Natural killer cell treated with Interleukin-12 subunit alpha and Interleukin-12 subunit beta and Interleukin-15 and Interleukin-18, amount 100 ng/mL, for 72 hours (primary cell): Measurements from ENCODE around the gene UMPS. TPM values are rescaled to one million over a fixed set of nuclear protein-coding genes. Genes with fewer than 3 reads are reported as not detected.
"Not testable (repeated sequence)": the region's sequence is repeated elsewhere in the genome, so short reads cannot be mapped to it uniquely, and the experiment has no call there.

Source experiments
- ATAC-seq, 2 donors: fragments of 150-1000 bp; cut with Tn5 transposase in 1 of 2; sonication (Bioruptor Pico), chemical (Tn5 transposase) in 1 of 2; 2 replicates each; pipeline ENCODE4 v1.10.0; 2021
- DNase-seq: peaks from one replicate; pipeline ENCODE4 v3.0.0; 2022; ENCODE audit warnings: low spot score
- H3K27ac Mint-ChIP-seq, 2 donors: 1 replicate in 1 of 2; 2 replicates in 1 of 2; pipeline ENCODE4 v1.8.0; 2022; ENCODE audit warnings: mixed read lengths in 2 of 2, mild to moderate bottlenecking in 1 of 2, moderate library complexity in 1 of 2
- H3K27me3 Mint-ChIP-seq, 2 donors: 1 replicate in 1 of 2; 2 replicates in 1 of 2; pipeline ENCODE4 v1.8.0; 2022; ENCODE audit warnings: mixed read lengths in 2 of 2
- H3K36me3 Mint-ChIP-seq: one replicate; pipeline ENCODE4 v1.8.0; 2022; ENCODE audit warnings: mixed read lengths
- H3K4me1 Mint-ChIP-seq, 2 donors: 1 replicate in 1 of 2; 2 replicates in 1 of 2; pipeline ENCODE4 v1.8.0; 2022; ENCODE audit warnings: low read depth in 2 of 2, mixed read lengths in 2 of 2, mild to moderate bottlenecking in 1 of 2
- H3K4me3 Mint-ChIP-seq: one replicate; pipeline ENCODE4 v1.8.0; 2022; ENCODE audit warnings: mixed read lengths
- H3K9me3 Mint-ChIP-seq: 2 replicates; pipeline ENCODE4 v1.8.0; 2022; ENCODE audit warnings: mixed read lengths
- total RNA-seq, 2 donors: library from RNA; stranded (reverse); gene quantifications; one replicate each; pipeline ENCODE4 v1.2.3, GENCODE V29; 2022

Gene UMPS
- total RNA-seq, 2 donors from 2014 or later = 42.0 to 56.7 TPM

- H3K27ac Mint-ChIP-seq, H3K4me3 Mint-ChIP-seq, H3K36me3 Mint-ChIP-seq, ATAC-seq, H3K9me3 Mint-ChIP-seq, H3K27me3 Mint-ChIP-seq, DNase-seq: not testable (repeated sequence)
- peaks cover 20 to 32% of the 10 kb centered on the region in 2 donors for H3K4me1 Mint-ChIP-seq
Measured at GRCh38 chr3:124782377-124782712, 52.1 kb downstream of the UMPS start.

GRCh38 chr3:124783696-124784095 is 53.4 kb downstream of the UMPS start:
- no peak overlapping the region for H3K27ac Mint-ChIP-seq
- H3K27me3 Mint-ChIP-seq = peaks cover 3 to 8% of the 10 kb centered on the region in 2 donors
- no peak for ATAC-seq
- DNase-seq = no peak
- H3K4me3 Mint-ChIP-seq = no peak overlapping the region
- H3K4me1 Mint-ChIP-seq = peaks cover 20 to 32% of the 10 kb centered on the region in 2 donors
- H3K9me3 Mint-ChIP-seq = no peaks in the 10 kb centered on the region
- H3K36me3 Mint-ChIP-seq = no peaks in the 10 kb centered on the region

GRCh38 chr3:124784686-124785382 is 54.6 kb downstream of the UMPS start:
- Mint-ChIP-seq H3K36me3 (no peaks in the 10 kb centered on the region), H3K27me3 (peaks cover 0 to 8% of the 10 kb centered on the region in 2 donors), H3K4me1 (peaks cover 20 to 32% of the 10 kb centered on the region in 2 donors), H3K9me3 (no peaks in the 10 kb centered on the region), H3K27ac (peak overlapping the region; percentile 20 to 27), H3K4me3 (peak overlapping the region; percentile 70)
- DNase-seq (no peak), ATAC-seq (peak; percentile 71 to 80)

GRCh38 chr3:124785973-124786372 is 55.7 kb downstream of the UMPS start:
- DNase-seq (no peak), ATAC-seq (no peak)
- H3K36me3 Mint-ChIP-seq = no peaks in the 10 kb centered on the region
- H3K27ac Mint-ChIP-seq = no peak overlapping the region
- peaks cover 0 to 6% of the 10 kb centered on the region in 2 donors for H3K27me3 Mint-ChIP-seq
- H3K4me3 Mint-ChIP-seq = no peak overlapping the region
- peaks cover 20 to 25% of the 10 kb centered on the region in 2 donors for H3K4me1 Mint-ChIP-seq
- H3K9me3 Mint-ChIP-seq = no peaks in the 10 kb centered on the region

GRCh38 chr3:124786511-124787241 is 56.4 kb downstream of the UMPS start:
- peaks cover 4 to 6% of the 10 kb centered on the region in 2 donors for H3K27me3 Mint-ChIP-seq
- no peak overlapping the region for H3K27ac Mint-ChIP-seq
- DNase-seq (no peak), ATAC-seq (no peak)
- H3K36me3 Mint-ChIP-seq = no peaks in the 10 kb centered on the region
- no peaks in the 10 kb centered on the region for H3K9me3 Mint-ChIP-seq
- H3K4me1 Mint-ChIP-seq = peaks cover 20 to 26% of the 10 kb centered on the region in 2 donors
- no peak overlapping the region for H3K4me3 Mint-ChIP-seq

- H3K4me1 Mint-ChIP-seq = peaks cover 20 to 22% of the 10 kb centered on the region in 2 donors
- no peak overlapping the region for H3K27ac Mint-ChIP-seq
- peaks cover 6 to 8% of the 10 kb centered on the region in 2 donors for H3K27me3 Mint-ChIP-seq
- no peaks in the 10 kb centered on the region for H3K9me3 Mint-ChIP-seq
- no peak overlapping the region for H3K4me3 Mint-ChIP-seq
- ATAC-seq (no peak), DNase-seq (no peak)
- no peaks in the 10 kb centered on the region for H3K36me3 Mint-ChIP-seq
Measured at GRCh38 chr3:124787476-124788195, 57.4 kb downstream of the UMPS start.

- H3K4me1 Mint-ChIP-seq = peaks cover 20 to 22% of the 10 kb centered on the region in 2 donors
- H3K27ac Mint-ChIP-seq = no peak overlapping the region
- DNase-seq (no peak), ATAC-seq (no peak)
- no peaks in the 10 kb centered on the region for H3K9me3 Mint-ChIP-seq
- H3K27me3 Mint-ChIP-seq = peaks cover 6 to 8% of the 10 kb centered on the region in 2 donors
- H3K4me3 Mint-ChIP-seq = no peak overlapping the region
- H3K36me3 Mint-ChIP-seq = no peaks in the 10 kb centered on the region
Measured at GRCh38 chr3:124788254-124788745, 58.0 kb downstream of the UMPS start.

- H3K36me3 Mint-ChIP-seq, ATAC-seq: not testable (repeated sequence)
- peaks cover 19 to 21% of the 10 kb centered on the region in 2 donors for H3K4me1 Mint-ChIP-seq
Measured at GRCh38 chr3:124789103-124789502, 58.9 kb downstream of the UMPS start.

GRCh38 chr3:124791142-124791541 is 60.9 kb downstream of the UMPS start:
- Mint-ChIP-seq H3K36me3 (no peaks in the 10 kb centered on the region), H3K9me3 (no peaks in the 10 kb centered on the region), H3K4me3 (no peak overlapping the region), H3K4me1 (peaks cover 0 to 8% of the 10 kb centered on the region in 2 donors), H3K27ac (no peak overlapping the region), H3K27me3 (peaks cover 3 to 8% of the 10 kb centered on the region in 2 donors)
- no peak for DNase-seq
- ATAC-seq = peak in 1 of 2 donors; percentile 48

More at GRCh38 chr3:124789103-124789502, 58.9 kb downstream of the UMPS start:
- H3K27ac Mint-ChIP-seq, H3K27me3 Mint-ChIP-seq, DNase-seq, H3K4me3 Mint-ChIP-seq, H3K9me3 Mint-ChIP-seq: not testable (repeated sequence)

- Mint-ChIP-seq H3K27ac (no peak overlapping the region), H3K4me3 (no peak overlapping the region), H3K36me3 (no peaks in the 10 kb centered on the region), H3K27me3 (peaks cover 3 to 8% of the 10 kb centered on the region in 2 donors), H3K4me1 (peaks cover 0 to 8% of the 10 kb centered on the region in 2 donors), H3K9me3 (no peaks in the 10 kb centered on the region)
- DNase-seq (no peak), ATAC-seq (peak in 1 of 2 donors; percentile 40)
Measured at GRCh38 chr3:124791639-124792151, 61.4 kb downstream of the UMPS start.

- no peak overlapping the region for H3K4me3 Mint-ChIP-seq
- DNase-seq = no peak
- peaks cover 3 to 8% of the 10 kb centered on the region in 2 donors for H3K27me3 Mint-ChIP-seq
- H3K9me3 Mint-ChIP-seq = no peaks in the 10 kb centered on the region
- peaks cover 0 to 8% of the 10 kb centered on the region in 2 donors for H3K4me1 Mint-ChIP-seq
- H3K36me3 Mint-ChIP-seq = no peaks in the 10 kb centered on the region
- H3K27ac Mint-ChIP-seq = no peak overlapping the region
- ATAC-seq = no peak
Measured at GRCh38 chr3:124792341-124793040, 62.2 kb downstream of the UMPS start.

- H3K4me1 Mint-ChIP-seq = peaks cover 0 to 8% of the 10 kb centered on the region in 2 donors
- H3K27me3 Mint-ChIP-seq = peaks cover 3 to 8% of the 10 kb centered on the region in 2 donors
- ATAC-seq = no peak
- no peaks in the 10 kb centered on the region for H3K9me3 Mint-ChIP-seq
- H3K27ac Mint-ChIP-seq = no peak overlapping the region
- no peak overlapping the region for H3K4me3 Mint-ChIP-seq
- H3K36me3 Mint-ChIP-seq = no peaks in the 10 kb centered on the region
- no peak for DNase-seq
Measured at GRCh38 chr3:124793054-124793739, 62.9 kb downstream of the UMPS start.
